Lower leg skin (tissue), 4 donors: Measurements from ENCODE around the gene PAX1. TPM values are rescaled to one million over a fixed set of nuclear protein-coding genes. Genes with fewer than 3 reads are reported as not detected.

Experiments
- total RNA-seq, 4 donors: library from RNA; depleted of rRNA; stranded (reverse); fragments of >200 nt; gene quantifications; one replicate each; pipeline ENCODE4 v1.1.0, GENCODE V29; 2016

Gene PAX1
- total RNA-seq, 4 donors from 2014 or later: 0.05 to 2.8 (median 0.19) TPM; not detected in 1

Other genes starting within 250 kb of the PAX1 start
- gene NKX2-2, start 191.6 kb upstream of the PAX1 start, total RNA-seq: not detected